Gastroesophageal sphincter (tissue), 3 donors: ENCODE measurements around the gene GOLM1.

Experiments used
- CTCF ChIP-seq, 4 experiments: fragments of 200-600 bp in 2 of 4; fragments of 450-650 bp in 2 of 4; sonication (generic) in 1 of 4; IDR thresholded peaks; one replicate each; pipeline ENCODE4 v1.5.1; 2017 to 2019; ENCODE audit warnings: antibody characterized with exemption in 4 of 4, mild to moderate bottlenecking in 2 of 4, moderate library complexity in 2 of 4
- POLR2AphosphoS5 ChIP-seq: sonication (generic); formaldehyde crosslinking; IDR thresholded peaks from one replicate; pipeline ENCODE4 v1.6.1; 2017; ENCODE audit warnings: antibody characterized with exemption

DNA sequence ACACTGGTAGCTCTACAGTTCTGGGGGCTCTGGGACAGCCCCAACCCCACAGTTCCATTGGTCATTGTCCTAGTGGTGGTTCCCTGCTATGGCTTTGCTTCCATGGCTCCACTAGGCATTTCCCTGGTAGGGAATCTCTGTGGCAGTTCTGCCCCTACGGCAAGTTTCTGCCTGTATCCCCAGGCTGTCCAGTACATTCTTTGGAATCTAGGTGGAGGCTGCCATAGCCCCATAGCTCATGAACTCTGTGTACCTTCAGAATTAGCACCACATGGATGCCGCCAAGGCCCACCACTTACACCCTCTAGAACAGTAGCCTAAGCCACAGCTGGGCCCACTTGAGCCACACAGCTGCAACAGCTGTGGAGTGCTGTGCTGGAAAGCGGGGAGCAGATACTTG is 3.3 kb upstream of the GOLM1 start:
- no peak for TF ChIP-seq CTCF (IDR thresholded peaks at IDR 0.05)
- TF ChIP-seq POLR2AphosphoS5, result no peak
